BLaER1 (cell line): Measurements from ENCODE around the gene HPS6.
"Not testable (repeated sequence)": the region's sequence is repeated elsewhere in the genome, so short reads cannot be mapped to it uniquely, and the experiment has no call there.

Experiments used
- H3K27ac ChIP-seq: shearing (Covaris generic); formaldehyde crosslinking; 2 replicates; pipeline ENCODE4 v1.8.1; 2022
- H3K27me3 ChIP-seq: shearing (Covaris generic); formaldehyde crosslinking; 2 replicates; pipeline ENCODE4 v1.8.1; 2022
- H3K36me3 ChIP-seq: shearing (Covaris generic); formaldehyde crosslinking; 2 replicates; pipeline ENCODE4 v1.8.1; 2022
- H3K4me1 ChIP-seq: shearing (Covaris generic); formaldehyde crosslinking; 2 replicates; pipeline ENCODE4 v1.8.1; 2022
- H3K4me2 ChIP-seq: shearing (Covaris generic); formaldehyde crosslinking; 2 replicates; pipeline ENCODE4 v1.8.1; 2022
- H3K4me3 ChIP-seq: shearing (Covaris generic); formaldehyde crosslinking; 2 replicates; pipeline ENCODE4 v1.8.1; 2022
- H3K9ac ChIP-seq: shearing (Covaris generic); formaldehyde crosslinking; 2 replicates; pipeline ENCODE4 v1.8.1; 2022
- H3K9me3 ChIP-seq: shearing (Covaris generic); formaldehyde crosslinking; 2 replicates; pipeline ENCODE4 v1.8.1; 2022
- H4K20me1 ChIP-seq: shearing (Covaris generic); formaldehyde crosslinking; 2 replicates; pipeline ENCODE4 v1.8.1; 2022
- Cebpa-rat ChIP-seq: shearing (Covaris generic); IDR thresholded peaks from 2 replicates; pipeline ENCODE4 v1.8.1; 2022

Gene HPS6

GRCh38 chr10:102064868-102065560 lies at the start of gene HPS6:
HPS6 (plus strand) TSS chr10:102065349; CDS start chr10:102065475, 126 bp downstream.
- no peak for TF ChIP-seq Cebpa-rat
- Histone ChIP-seq H3K9me3 (no peaks in the 10 kb centered on the region), H3K27ac (peak within 1 kb of the TSS; percentile 90), H3K9ac (peak within 1 kb of the TSS; percentile 89), H4K20me1 (peaks cover 42% of the 10 kb centered on the region), H3K27me3 (no peaks in the 10 kb centered on the region), H3K4me3 (peak within 1 kb of the TSS; percentile 90), H3K36me3 (peaks cover 34% of the 10 kb centered on the region), H3K4me2 (peak within 1 kb of the TSS; percentile 99), H3K4me1 (peaks cover 30% of the 10 kb centered on the region)

DNA sequence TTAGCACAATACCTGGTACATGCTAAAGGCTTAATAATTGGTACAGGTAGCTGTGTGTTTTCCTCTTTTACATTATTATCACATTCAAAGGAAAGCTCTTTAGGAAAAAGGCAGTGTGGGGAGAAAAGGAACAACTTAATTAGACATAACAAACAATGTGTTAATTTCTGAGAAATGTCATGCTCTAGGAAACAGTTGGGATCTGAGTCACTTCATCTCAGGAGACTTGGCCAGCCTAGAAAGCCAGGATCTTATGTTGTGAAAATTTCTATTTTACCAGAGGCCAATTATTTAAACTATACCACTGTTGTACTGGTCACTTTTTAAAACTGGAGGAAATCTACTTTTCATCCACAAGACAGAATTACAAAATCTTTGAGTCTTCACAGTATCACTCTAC lies 48.7 kb upstream of the HPS6 start:
- Histone ChIP-seq H3K4me3 (no peak overlapping the region), H3K36me3 (peaks cover 87% of the 10 kb centered on the region), H3K27me3 (no peaks in the 10 kb centered on the region), H3K4me2 (no peak overlapping the region), H3K9me3 (peaks cover 9% of the 10 kb centered on the region), H3K9ac (no peak overlapping the region), H3K27ac (no peak overlapping the region), H3K4me1 (no peaks in the 10 kb centered on the region), H4K20me1 (peaks cover 7% of the 10 kb centered on the region; the same call in 1 of the 2 replicates)
- no peak for TF ChIP-seq Cebpa-rat

GRCh38 chr10:102017295-102017694 lies 47.9 kb upstream of the HPS6 start:
- Histone ChIP-seq H3K4me1 (no peaks in the 10 kb centered on the region), H3K36me3 (peaks cover 87% of the 10 kb centered on the region), H3K4me3 (no peak overlapping the region), H3K9me3 (peaks cover 10% of the 10 kb centered on the region), H3K27me3 (no peaks in the 10 kb centered on the region), H3K4me2 (no peak overlapping the region), H3K27ac (no peak overlapping the region), H3K9ac (no peak overlapping the region), H4K20me1 (no peaks in the 10 kb centered on the region)
- no peak for TF ChIP-seq Cebpa-rat

DNA sequence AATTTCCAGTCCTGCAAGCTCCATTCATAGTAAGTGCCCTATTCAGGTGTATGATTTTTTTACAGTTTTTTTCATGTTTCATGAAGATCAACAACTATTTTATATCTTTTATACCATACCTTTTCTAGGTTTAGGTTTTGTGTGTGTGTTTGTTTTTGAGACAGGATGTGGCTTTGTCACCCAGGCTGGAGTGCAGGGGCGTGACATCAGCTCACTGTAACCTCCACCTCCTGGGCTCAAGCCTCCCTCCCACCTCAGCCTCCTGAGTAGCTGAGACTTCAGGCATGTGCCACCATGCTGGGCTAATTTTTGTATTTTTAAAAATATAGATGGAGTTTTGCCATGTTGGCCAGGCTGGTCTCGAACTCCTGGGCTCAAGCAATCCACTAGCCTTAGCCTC lies 44.2 kb upstream of the HPS6 start:
- Histone ChIP-seq H3K4me1 (no peaks in the 10 kb centered on the region), H3K4me2 (no peak overlapping the region), H3K4me3 (no peak overlapping the region), H3K27me3 (no peaks in the 10 kb centered on the region), H3K27ac (no peak overlapping the region), H3K9me3 (peaks cover 10% of the 10 kb centered on the region), H4K20me1 (no peaks in the 10 kb centered on the region), H3K9ac (no peak overlapping the region), H3K36me3 (peaks cover 92% of the 10 kb centered on the region)
- TF ChIP-seq Cebpa-rat: no peak

- H3K9ac ChIP-seq: no peak overlapping the region
- TF ChIP-seq Cebpa-rat: no peak
- H3K27me3 ChIP-seq: no peaks in the 10 kb centered on the region
- no peak overlapping the region for H3K27ac ChIP-seq
- H3K4me2 ChIP-seq: no peak overlapping the region
- H3K36me3 ChIP-seq: peaks cover 90% of the 10 kb centered on the region
- peaks cover 10% of the 10 kb centered on the region for H3K9me3 ChIP-seq
- no peak overlapping the region for H3K4me3 ChIP-seq
- H3K4me1 ChIP-seq: no peaks in the 10 kb centered on the region
- H4K20me1 ChIP-seq: no peaks in the 10 kb centered on the region
These were observed 40.4 kb upstream of the HPS6 start for GRCh38 chr10:102024799-102025198.

DNA sequence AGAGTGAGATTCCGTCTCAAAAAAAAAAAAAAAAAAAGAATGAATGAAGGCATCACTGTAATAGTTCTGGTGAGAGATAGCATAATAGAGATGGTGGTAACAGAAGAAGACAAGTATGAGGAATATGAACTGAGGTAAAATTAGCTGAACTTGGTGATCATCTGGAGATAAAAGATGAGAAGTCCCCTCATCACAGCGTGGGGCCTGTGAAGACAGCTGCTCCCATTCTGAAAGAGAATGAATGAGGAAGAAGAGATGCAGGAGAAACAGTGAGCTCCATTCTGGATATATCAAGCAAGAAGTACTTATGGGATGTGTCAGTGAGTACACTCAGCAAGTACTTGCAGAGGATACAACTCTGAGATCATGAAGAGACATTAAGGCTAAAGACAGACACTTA lies 37.9 kb upstream of the HPS6 start:
- H3K36me3 ChIP-seq: peaks cover 92% of the 10 kb centered on the region
- no peaks in the 10 kb centered on the region for H3K9me3 ChIP-seq
- no peaks in the 10 kb centered on the region for H3K27me3 ChIP-seq
- H3K4me1 ChIP-seq: no peaks in the 10 kb centered on the region
- TF ChIP-seq Cebpa-rat: no peak
- no peak overlapping the region for H3K4me3 ChIP-seq
- H4K20me1 ChIP-seq: no peaks in the 10 kb centered on the region
- H3K4me2 ChIP-seq: no peak overlapping the region
- no peak overlapping the region for H3K27ac ChIP-seq
- no peak overlapping the region for H3K9ac ChIP-seq

GRCh38 chr10:102033787-102034186 lies 31.4 kb upstream of the HPS6 start:
- Histone ChIP-seq H3K27ac (no peak overlapping the region), H3K4me1 (no peaks in the 10 kb centered on the region), H3K9ac (no peak overlapping the region), H3K27me3 (no peaks in the 10 kb centered on the region), H3K36me3 (peaks cover 97% of the 10 kb centered on the region), H3K4me3 (no peak overlapping the region), H3K4me2 (no peak overlapping the region), H3K9me3 (peaks cover 22% of the 10 kb centered on the region), H4K20me1 (0 out of 2 replicates have a peak, but pooled peaks cover 2% of the 10 kb centered on the region)
- no peak for TF ChIP-seq Cebpa-rat

- H3K4me1 ChIP-seq, H3K27ac ChIP-seq, H3K27me3 ChIP-seq, H3K9ac ChIP-seq, H3K4me2 ChIP-seq, H3K4me3 ChIP-seq: not testable (repeated sequence)
- Histone ChIP-seq H3K36me3 (peaks cover 92% of the 10 kb centered on the region), H4K20me1 (peaks cover 22% of the 10 kb centered on the region), H3K9me3 (peaks cover 22% of the 10 kb centered on the region)
These were observed 29.3 kb upstream of the HPS6 start for GRCh38 chr10:102035807-102036206.

GRCh38 chr10:102038410-102038809 lies 26.7 kb upstream of the HPS6 start:
- H3K4me1 ChIP-seq: no peaks in the 10 kb centered on the region
- H3K4me2 ChIP-seq: no peak overlapping the region
- H3K4me3 ChIP-seq: no peak overlapping the region
- no peak overlapping the region for H3K27ac ChIP-seq
- no peak for TF ChIP-seq Cebpa-rat
- no peaks in the 10 kb centered on the region for H3K27me3 ChIP-seq
- H3K36me3 ChIP-seq: peaks cover 66% of the 10 kb centered on the region
- H4K20me1 ChIP-seq: peaks cover 48% of the 10 kb centered on the region
- peaks cover 22% of the 10 kb centered on the region for H3K9me3 ChIP-seq
- no peak overlapping the region for H3K9ac ChIP-seq

- peaks cover 69% of the 10 kb centered on the region for H4K20me1 ChIP-seq
- H3K4me2 ChIP-seq: no peak overlapping the region
- peaks cover 21% of the 10 kb centered on the region for H3K9me3 ChIP-seq
- TF ChIP-seq Cebpa-rat: no peak
- H3K27ac ChIP-seq: no peak overlapping the region
- H3K4me1 ChIP-seq: no peaks in the 10 kb centered on the region
- H3K9ac ChIP-seq: no peak overlapping the region
- no peak overlapping the region for H3K4me3 ChIP-seq
- H3K27me3 ChIP-seq: no peaks in the 10 kb centered on the region
- peaks cover 45% of the 10 kb centered on the region for H3K36me3 ChIP-seq
These were observed 24.7 kb upstream of the HPS6 start for GRCh38 chr10:102040305-102041050.
